ENCODE results near the gene HHAT. TPM values are rescaled to one million over a fixed set of nuclear protein-coding genes. Genes with fewer than 3 reads are reported as not detected.
"Not testable (repeated sequence)": the region's sequence is repeated elsewhere in the genome, so short reads cannot be mapped to it uniquely, and the experiment has no call there.

HHAT gene
- total and polyA plus RNA-seq, 5 donors = 1.6 to 2.8 (median 2.3) TPM

DNA sequence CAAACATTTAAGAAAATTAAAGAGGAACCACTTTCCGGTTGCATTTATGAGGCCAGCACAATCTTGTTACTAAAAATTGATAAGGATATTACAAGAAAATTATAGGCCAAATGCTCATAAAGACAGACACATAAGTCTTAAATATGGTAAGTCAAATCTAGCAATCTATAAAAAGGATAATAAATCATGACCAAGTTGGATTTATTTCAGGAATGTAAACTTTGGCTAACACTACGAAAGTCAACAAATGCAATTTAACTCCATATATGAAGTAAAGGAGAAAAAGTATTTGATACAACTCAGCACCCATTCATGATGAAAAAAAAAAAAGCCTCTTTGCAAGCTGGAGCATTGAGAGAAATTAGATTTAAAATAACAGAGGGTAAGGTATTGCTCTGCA, 6.3 kb downstream of the HHAT start:
- DNase-seq (no peak), ATAC-seq (no peak)
- Histone ChIP-seq H3K9me3 (ENCODE audit: control insufficient read depth, low read length) (no peaks in the 10 kb centered on the region), H3K4me3 (ENCODE audit: low read length) (no peak overlapping the region), H3K27ac (ENCODE audit: low read length) (no peak overlapping the region), H3K27me3 (ENCODE audit: control insufficient read depth, insufficient read depth) (no peaks in the 10 kb centered on the region), H3K4me1 (ENCODE audit: control insufficient read depth, insufficient read depth, low read length) (no peaks in the 10 kb centered on the region)
- intact Hi-C loops (cut with DNase I) = no loop called here
- WGBS = 81% methylated on average over 2 of the region's 2 CpGs

DNA sequence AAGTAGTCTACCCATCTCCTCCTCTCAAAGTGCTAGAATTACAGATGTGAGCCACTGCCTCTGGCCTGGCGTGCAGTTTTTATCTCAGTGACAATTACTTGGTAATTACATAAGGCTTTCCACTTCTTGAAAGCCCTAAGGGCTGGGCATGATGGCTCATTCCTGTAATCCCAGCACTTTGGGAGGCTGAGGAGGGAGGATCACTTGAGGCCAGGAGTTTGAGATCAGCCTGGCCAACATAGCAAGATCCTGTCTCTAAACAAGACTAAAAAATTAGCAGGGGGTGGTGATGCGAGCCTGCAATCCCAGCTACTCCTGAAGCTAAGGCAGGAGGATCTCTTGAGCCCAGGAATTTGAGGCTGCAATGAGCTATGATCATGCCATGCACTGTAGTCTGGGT, 7.7 kb downstream of the HHAT start:
- intact Hi-C loops (cut with DNase I) = no loop called here
- over 99% methylated on average over 2 of the region's 2 CpGs for WGBS

DNA sequence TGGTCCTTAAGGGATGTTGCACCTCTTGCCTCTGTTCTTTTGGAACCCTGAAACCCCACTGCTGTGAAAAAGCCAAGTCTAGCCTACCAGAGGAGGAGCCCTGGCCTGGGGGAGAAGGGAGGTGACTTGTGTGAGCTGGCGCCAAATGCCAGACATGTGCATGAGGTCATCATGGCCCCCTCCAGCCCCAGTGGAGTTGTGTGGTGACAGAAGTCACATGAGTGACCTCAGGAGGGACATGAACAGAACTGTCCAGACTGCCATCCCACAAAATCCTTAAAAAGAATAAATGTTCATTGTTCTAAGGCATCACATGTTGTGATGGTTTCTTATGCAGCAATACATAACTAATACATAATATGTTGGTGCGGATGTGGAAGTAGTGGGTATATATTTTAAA, 10.8 kb downstream of the HHAT start:
- no peak for ATAC-seq
- H3K27me3 ChIP-seq (ENCODE audit: control insufficient read depth, insufficient read depth) = no peaks in the 10 kb centered on the region
- intact Hi-C loops (cut with DNase I) = no loop called here
- DNase-seq = no peak
- no peak overlapping the region for H3K27ac ChIP-seq (ENCODE audit: low read length)
- no peaks in the 10 kb centered on the region for H3K9me3 ChIP-seq (ENCODE audit: control insufficient read depth, low read length)
- no peak overlapping the region for H3K4me3 ChIP-seq (ENCODE audit: low read length)
- H3K4me1 ChIP-seq (ENCODE audit: control insufficient read depth, insufficient read depth, low read length) = peaks cover 5% of the 10 kb centered on the region
- WGBS = 98% methylated on average over 2 of the region's 2 CpGs

More for the DNA sequence above, 7.7 kb downstream of the HHAT start:
- Histone ChIP-seq H3K4me3 (ENCODE audit: low read length) (no peak overlapping the region), H3K27ac (ENCODE audit: low read length) (no peak overlapping the region), H3K4me1 (ENCODE audit: control insufficient read depth, insufficient read depth, low read length) (no peaks in the 10 kb centered on the region), H3K27me3 (ENCODE audit: control insufficient read depth, insufficient read depth) (no peaks in the 10 kb centered on the region), H3K9me3 (ENCODE audit: control insufficient read depth, low read length) (no peaks in the 10 kb centered on the region)
- ATAC-seq = no peak
- no peak for DNase-seq

DNA sequence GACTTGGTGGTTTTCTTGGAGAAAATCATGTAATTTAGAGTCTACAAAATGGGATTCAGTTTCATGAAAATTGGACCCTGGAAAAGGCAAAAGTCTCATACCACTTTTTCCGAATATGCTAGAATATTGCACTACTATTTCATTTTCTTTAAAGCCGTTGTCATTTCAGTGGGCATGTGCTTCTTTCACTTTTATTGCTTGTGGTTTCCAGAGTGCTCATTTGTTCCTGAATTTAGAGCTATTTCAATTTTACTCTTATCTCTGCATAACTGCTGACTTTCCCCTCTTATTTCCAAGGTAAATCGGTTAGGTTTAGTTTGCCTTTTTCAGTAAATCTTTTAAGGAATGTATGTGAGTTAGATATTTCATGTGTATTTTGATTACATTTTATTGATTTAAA, 11.6 kb downstream of the HHAT start:
- no peak for ATAC-seq
- H3K4me1 ChIP-seq (ENCODE audit: control insufficient read depth, insufficient read depth, low read length) = peaks cover 5% of the 10 kb centered on the region
- H3K27me3 ChIP-seq (ENCODE audit: control insufficient read depth, insufficient read depth) = no peaks in the 10 kb centered on the region
- H3K4me3 ChIP-seq (ENCODE audit: low read length) = no peak overlapping the region
- DNase-seq = no peak
- intact Hi-C loops (cut with DNase I) = no loop called here
- 85% methylated on average over 3 of the region's 3 CpGs for WGBS
- no peaks in the 10 kb centered on the region for H3K9me3 ChIP-seq (ENCODE audit: control insufficient read depth, low read length)
- no peak overlapping the region for H3K27ac ChIP-seq (ENCODE audit: low read length)

DNA sequence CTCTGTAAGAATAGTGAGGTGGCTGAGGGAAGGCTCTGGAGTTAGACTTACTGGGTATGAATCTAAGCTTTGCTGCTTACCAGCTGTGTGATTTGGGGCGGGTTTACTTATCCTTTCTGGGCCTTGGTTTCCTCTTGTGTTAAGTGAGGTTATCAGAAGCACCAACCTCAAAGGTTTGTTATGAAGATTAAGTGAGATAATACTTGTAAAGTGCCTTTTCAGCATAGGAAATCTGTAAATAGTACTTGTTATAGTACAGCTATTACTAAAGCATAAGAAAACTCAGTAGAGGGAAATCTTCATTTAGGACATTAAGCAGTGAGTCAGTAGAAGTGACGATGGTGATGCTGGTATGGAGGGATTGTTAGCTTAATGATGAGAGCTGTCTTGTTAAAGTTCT, 12.1 kb downstream of the HHAT start:
- H3K27me3 ChIP-seq (ENCODE audit: control insufficient read depth, insufficient read depth) = no peaks in the 10 kb centered on the region

DNA sequence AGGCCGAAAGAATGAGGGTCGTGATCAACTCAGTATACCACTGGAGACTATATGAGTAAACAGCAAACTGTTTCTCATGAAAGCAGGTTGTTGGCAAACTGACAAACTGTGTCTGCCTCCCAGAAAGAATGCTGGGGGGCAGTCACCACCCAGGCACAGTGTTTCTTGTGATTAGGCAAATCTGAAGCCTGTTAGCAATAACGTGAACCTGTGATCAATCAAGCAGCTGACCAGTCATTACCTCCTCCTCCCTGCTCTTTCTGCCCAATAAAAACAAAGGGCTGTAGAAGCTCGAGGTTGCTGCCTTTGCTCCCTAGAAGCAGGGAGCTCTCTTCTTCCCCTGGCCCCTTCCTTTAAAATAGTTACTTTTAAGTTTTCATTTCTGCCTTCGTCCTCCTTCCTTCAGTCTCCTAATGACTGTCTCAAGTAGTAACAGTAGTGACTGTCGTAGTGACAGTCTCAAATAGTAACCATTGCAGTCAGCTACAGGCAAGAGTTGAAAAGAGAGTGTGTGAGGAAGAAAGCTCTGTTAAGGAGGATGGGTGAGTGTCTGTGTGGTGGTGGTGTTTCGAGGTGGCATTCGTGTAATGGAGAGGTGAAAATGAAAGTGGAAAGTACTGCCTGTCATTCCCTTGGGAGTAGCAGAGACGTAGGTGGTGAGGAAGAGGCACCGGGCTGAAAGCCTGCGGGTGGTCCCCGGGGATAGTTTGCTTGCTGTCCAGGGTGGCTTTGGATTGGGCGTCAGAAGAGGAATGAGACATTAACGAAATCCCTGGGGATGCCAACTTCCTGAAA, 14.5 kb downstream of the HHAT start:
- H3K27ac ChIP-seq (ENCODE audit: low read length) = no peak overlapping the region
- peak in 1 of 2 donors; percentile 41 for ATAC-seq
- 44% methylated on average over 14 of the region's 14 CpGs for WGBS

More for the DNA sequence above, 12.1 kb downstream of the HHAT start:
- Histone ChIP-seq H3K27ac (ENCODE audit: low read length) (no peak overlapping the region), H3K4me3 (ENCODE audit: low read length) (no peak overlapping the region), H3K9me3 (ENCODE audit: control insufficient read depth, low read length) (no peaks in the 10 kb centered on the region), H3K4me1 (ENCODE audit: control insufficient read depth, insufficient read depth, low read length) (peaks cover 5% of the 10 kb centered on the region)
- DNase-seq = no peak
- no peak for ATAC-seq
- WGBS = 94% methylated on average over 2 of the region's 2 CpGs
- intact Hi-C loops (cut with DNase I) = no loop called here

DNA sequence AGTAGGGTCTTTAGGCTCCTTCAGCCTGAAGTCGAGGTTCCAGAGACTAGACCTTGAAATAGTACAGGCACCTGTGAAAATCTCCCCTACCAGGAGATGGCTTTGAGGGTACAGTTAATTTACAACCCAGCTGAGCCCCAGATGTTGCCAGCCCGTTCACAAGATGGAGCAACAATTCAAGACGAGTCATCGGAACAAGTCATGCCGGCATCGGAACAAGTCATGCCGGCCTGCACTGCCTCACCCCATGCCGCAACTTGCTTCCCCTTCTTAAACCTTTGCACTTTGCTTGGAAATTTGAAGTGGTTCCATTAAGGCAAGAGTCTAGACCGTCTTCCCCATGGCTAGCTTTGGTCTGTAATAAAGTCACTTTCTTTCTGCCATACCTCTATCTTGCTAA, 16.0 kb downstream of the HHAT start:
- WGBS = 93% methylated on average over 9 of the region's 9 CpGs
- Histone ChIP-seq H3K9me3 (ENCODE audit: control insufficient read depth, low read length) (no peaks in the 10 kb centered on the region), H3K27ac (ENCODE audit: low read length) (no peak overlapping the region), H3K4me3 (ENCODE audit: low read length) (no peak overlapping the region), H3K27me3 (ENCODE audit: control insufficient read depth, insufficient read depth) (no peaks in the 10 kb centered on the region), H3K4me1 (ENCODE audit: control insufficient read depth, insufficient read depth, low read length) (peaks cover 5% of the 10 kb centered on the region)
- DNase-seq (no peak), ATAC-seq (no peak)
- intact Hi-C loops (cut with DNase I) = no loop called here

More for the DNA sequence above, 14.5 kb downstream of the HHAT start:
- peaks cover 5% of the 10 kb centered on the region for H3K4me1 ChIP-seq (ENCODE audit: control insufficient read depth, insufficient read depth, low read length)
- DNase-seq = no peak
- peak overlapping the region; percentile 31 for H3K4me3 ChIP-seq (ENCODE audit: low read length)
- no peaks in the 10 kb centered on the region for H3K9me3 ChIP-seq (ENCODE audit: control insufficient read depth, low read length)
- intact Hi-C loops (cut with DNase I) = no loop called here
- H3K27me3 ChIP-seq (ENCODE audit: control insufficient read depth, insufficient read depth) = no peaks in the 10 kb centered on the region

DNA sequence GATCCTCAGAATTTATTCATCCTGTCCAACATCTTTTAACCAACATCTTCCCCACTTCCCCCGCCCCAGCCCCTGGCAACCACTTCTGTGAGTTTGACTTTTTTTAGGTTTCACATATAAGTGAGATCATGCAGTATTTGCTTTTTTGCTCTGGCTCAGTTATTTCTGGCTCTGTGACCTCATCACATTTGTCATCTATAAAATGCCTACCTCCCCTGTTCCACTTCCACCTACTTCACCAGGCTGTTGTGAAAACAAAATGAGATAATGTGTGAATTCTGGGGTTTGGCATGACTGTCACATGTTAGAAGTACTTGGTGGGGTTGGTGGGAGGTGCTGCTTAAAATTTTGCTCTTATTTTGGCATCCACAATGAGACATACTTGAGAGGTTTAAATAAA, 18.4 kb downstream of the HHAT start:
- no peak for ATAC-seq
- H3K27ac ChIP-seq (ENCODE audit: low read length) = no peak overlapping the region
- intact Hi-C loops (cut with DNase I) = no loop called here

DNA sequence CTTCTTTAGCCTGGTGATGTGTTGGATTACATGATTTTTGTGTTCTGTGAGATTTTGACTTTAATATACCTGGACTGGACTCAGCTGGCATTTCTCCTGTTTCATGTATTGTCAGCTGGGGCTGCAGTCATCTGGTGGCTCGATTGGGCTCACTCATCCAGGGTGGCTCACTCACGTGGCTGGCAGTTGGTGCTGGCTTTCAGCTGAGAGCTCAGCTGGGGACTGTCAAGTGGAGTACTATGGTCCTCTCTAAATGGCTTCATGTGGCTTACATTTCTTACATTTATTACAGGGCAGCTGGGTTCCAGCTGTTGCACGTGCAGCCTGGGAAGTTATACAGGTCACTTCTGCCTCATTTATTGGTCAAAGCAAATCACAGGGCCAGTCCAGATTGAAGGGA, 22.8 kb downstream of the HHAT start:
- intact Hi-C loops (cut with DNase I) = no loop called here

More for the DNA sequence above, 18.4 kb downstream of the HHAT start:
- no peaks in the 10 kb centered on the region for H3K9me3 ChIP-seq (ENCODE audit: control insufficient read depth, low read length)
- peaks cover 5% of the 10 kb centered on the region for H3K4me1 ChIP-seq (ENCODE audit: control insufficient read depth, insufficient read depth, low read length)
- DNase-seq = no peak
- no peaks in the 10 kb centered on the region for H3K27me3 ChIP-seq (ENCODE audit: control insufficient read depth, insufficient read depth)
- WGBS = 91% methylated on average over 1 of the region's 1 CpG
- H3K4me3 ChIP-seq (ENCODE audit: low read length) = no peak overlapping the region

DNA sequence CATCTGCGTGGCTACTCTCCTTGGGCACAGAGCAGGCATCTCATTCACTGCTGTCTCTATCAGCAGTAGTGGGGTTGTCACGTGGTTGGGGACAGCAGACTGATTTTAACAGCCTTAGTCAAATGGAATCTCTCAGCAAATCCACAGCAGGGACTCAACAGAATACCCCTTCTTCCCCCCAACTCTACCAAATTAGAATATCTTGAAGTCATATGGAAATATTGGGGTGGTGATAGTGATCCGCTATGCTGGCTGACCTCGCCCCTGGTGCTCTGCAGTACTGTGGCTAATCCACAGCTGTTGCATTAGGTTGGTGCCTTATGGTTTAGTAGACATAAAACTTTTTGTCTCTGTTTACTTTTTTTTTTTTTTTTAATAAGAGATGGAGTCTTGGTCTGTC, 23.9 kb downstream of the HHAT start:
- Histone ChIP-seq H3K27ac (ENCODE audit: low read length) (no peak overlapping the region), H3K9me3 (ENCODE audit: control insufficient read depth, low read length) (no peaks in the 10 kb centered on the region), H3K4me1 (ENCODE audit: control insufficient read depth, insufficient read depth, low read length) (no peaks in the 10 kb centered on the region), H3K4me3 (ENCODE audit: low read length) (no peak overlapping the region), H3K27me3 (ENCODE audit: control insufficient read depth, insufficient read depth) (no peaks in the 10 kb centered on the region)
- no peak for ATAC-seq
- no peak for DNase-seq
- WGBS = 87% methylated on average over 4 of the region's 4 CpGs
- intact Hi-C loops (cut with DNase I) = no loop called here

More for the DNA sequence above, 22.8 kb downstream of the HHAT start:
- H3K9me3 ChIP-seq (ENCODE audit: control insufficient read depth, low read length) = no peaks in the 10 kb centered on the region
- no peak overlapping the region for H3K4me3 ChIP-seq (ENCODE audit: low read length)
- H3K27ac ChIP-seq (ENCODE audit: low read length) = no peak overlapping the region
- H3K27me3 ChIP-seq (ENCODE audit: control insufficient read depth, insufficient read depth) = no peaks in the 10 kb centered on the region
- WGBS = 80% methylated on average over 3 of the region's 3 CpGs
- no peaks in the 10 kb centered on the region for H3K4me1 ChIP-seq (ENCODE audit: control insufficient read depth, insufficient read depth, low read length)
- DNase-seq (no peak), ATAC-seq (no peak)

DNA sequence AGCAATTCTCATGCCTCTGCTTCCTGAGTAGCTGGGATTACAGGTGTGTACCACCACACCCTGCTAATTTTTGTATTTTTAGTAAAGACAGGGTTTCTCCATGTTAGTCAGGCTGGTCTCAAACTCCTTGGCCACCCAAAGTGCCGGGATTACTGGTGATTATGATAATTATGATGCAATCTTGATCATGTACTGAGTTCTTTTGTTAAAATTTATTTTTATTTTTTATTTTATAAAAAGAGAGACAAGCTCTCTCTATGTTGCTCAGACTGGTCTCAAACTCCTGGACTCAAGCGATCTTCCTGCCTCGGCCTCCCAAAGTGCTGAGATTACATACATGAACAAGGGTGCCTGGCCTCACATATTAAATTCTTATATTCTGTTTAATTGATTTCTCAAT, 25.6 kb downstream of the HHAT start:
- ATAC-seq; H3K4me1 ChIP-seq (ENCODE audit: control insufficient read depth, insufficient read depth, low read length); intact Hi-C loops (cut with DNase I); H3K4me3 ChIP-seq (ENCODE audit: low read length); DNase-seq; H3K27me3 ChIP-seq (ENCODE audit: control insufficient read depth, insufficient read depth); H3K9me3 ChIP-seq (ENCODE audit: control insufficient read depth, low read length); H3K27ac ChIP-seq (ENCODE audit: low read length): not testable (repeated sequence)
- WGBS = 97% methylated on average over 3 of the region's 3 CpGs

DNA sequence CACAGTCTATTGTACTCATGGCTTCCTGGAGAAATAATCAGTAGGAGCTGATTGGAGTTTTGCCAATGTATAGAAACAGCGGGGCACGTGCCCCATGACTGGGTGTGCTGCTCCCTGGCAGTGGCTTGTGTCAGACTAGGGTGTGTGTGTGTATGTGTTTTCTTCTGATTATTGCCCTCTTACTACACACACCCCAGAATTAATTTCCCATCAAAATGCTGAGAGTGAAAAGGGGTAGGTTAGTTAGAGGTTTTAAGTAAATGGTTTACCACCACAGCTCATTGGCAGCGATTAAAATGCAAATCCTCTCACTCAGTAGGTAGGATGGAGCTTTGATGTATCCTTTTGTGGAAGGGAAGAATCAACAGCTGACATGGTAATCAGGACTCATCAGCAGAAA, 29.9 kb downstream of the HHAT start:
- no peak for DNase-seq
- WGBS = 56% methylated on average over 3 of the region's 3 CpGs
- Histone ChIP-seq H3K9me3 (ENCODE audit: control insufficient read depth, low read length) (no peaks in the 10 kb centered on the region), H3K4me3 (ENCODE audit: low read length) (no peak overlapping the region), H3K27me3 (ENCODE audit: control insufficient read depth, insufficient read depth) (no peaks in the 10 kb centered on the region), H3K4me1 (ENCODE audit: control insufficient read depth, insufficient read depth, low read length) (no peaks in the 10 kb centered on the region), H3K27ac (ENCODE audit: low read length) (no peak overlapping the region)
- intact Hi-C loops (cut with DNase I) = no loop called here
- no peak for ATAC-seq

All from right cardiac atrium (tissue), 5 donors.